Effector CD4-positive, alpha-beta T cell (primary cell): ENCODE results near the gene ELN.
"Not testable (repeated sequence)": the region's sequence is repeated elsewhere in the genome, so short reads cannot be mapped to it uniquely, and the experiment has no call there.

Experiments
- DNase-seq: peaks from one replicate; pipeline ENCODE4 v3.0.0-alpha.2; 2020

Gene ELN

GRCh38 chr7:74044366-74045350 lies 16.7 kb downstream of the ELN start:
- no peak for DNase-seq

- not testable (repeated sequence) for DNase-seq
Observed at GRCh38 chr7:74046581-74046980, 18.6 kb downstream of the ELN start.

- DNase-seq = no peak
Observed at GRCh38 chr7:74047804-74048380, 19.9 kb downstream of the ELN start.

- DNase-seq = no peak
Observed at GRCh38 chr7:74048999-74049599, 21.1 kb downstream of the ELN start.

GRCh38 chr7:74049997-74050798 lies 22.2 kb downstream of the ELN start:
- no peak for DNase-seq

GRCh38 chr7:74051193-74051592 lies 23.2 kb downstream of the ELN start:
- no peak for DNase-seq

- DNase-seq = no peak
Observed at GRCh38 chr7:74051629-74052410, 23.8 kb downstream of the ELN start.

GRCh38 chr7:74052628-74053027 lies 24.7 kb downstream of the ELN start:
- no peak for DNase-seq

GRCh38 chr7:74053589-74054186 lies 25.7 kb downstream of the ELN start:
- no peak for DNase-seq

- no peak for DNase-seq
Observed at GRCh38 chr7:74056096-74056915, 28.3 kb downstream of the ELN start.

GRCh38 chr7:74057216-74057925 lies 29.4 kb downstream of the ELN start:
- no peak for DNase-seq

GRCh38 chr7:74057987-74058386 lies 30.0 kb downstream of the ELN start:
- DNase-seq = no peak

GRCh38 chr7:74058486-74058885 lies 30.5 kb downstream of the ELN start:
- no peak for DNase-seq

GRCh38 chr7:74059037-74059436 lies 31.1 kb downstream of the ELN start:
- DNase-seq = no peak

- DNase-seq = no peak
Observed at GRCh38 chr7:74059681-74060588, 32.0 kb downstream of the ELN start.

- peak; percentile 55 for DNase-seq
Observed at GRCh38 chr7:74061840-74062539, 34.0 kb downstream of the ELN start.

GRCh38 chr7:74063223-74063641 lies 35.3 kb downstream of the ELN start:
- DNase-seq = no peak

- DNase-seq = no peak
Observed at GRCh38 chr7:74063646-74064045, 35.7 kb downstream of the ELN start.
